ENCODE data around the gene TYW1.
"Not testable (repeated sequence)": the region's sequence is repeated elsewhere in the genome, so short reads cannot be mapped to it uniquely, and the experiment has no call there.

DNA sequence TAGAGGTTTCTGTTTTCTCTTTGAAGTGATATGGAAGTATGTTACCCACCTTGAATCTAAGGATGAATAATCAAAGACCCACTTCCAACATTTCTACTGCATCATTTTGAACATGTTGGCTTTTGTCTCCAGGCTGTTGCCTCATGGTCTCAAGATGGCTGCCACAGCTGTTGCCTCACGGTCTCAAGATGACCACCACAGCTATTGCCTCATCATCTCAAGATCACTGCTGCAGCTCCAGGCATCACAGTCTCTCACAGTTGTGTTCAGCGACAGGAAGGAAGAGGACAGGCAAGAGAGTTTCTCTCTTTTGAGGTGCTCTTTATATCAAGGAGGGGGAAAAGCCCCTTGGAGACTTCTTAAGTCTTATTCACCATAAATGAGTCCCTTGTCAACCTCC lies 267.4 kb downstream of the TYW1 start:
- TF ChIP-seq ZFP30, CSDC2 (CRISPR knock-in tag; IDR thresholded peaks at IDR 0.05): not testable (repeated sequence)

All from SK-N-SH treated with all-trans-retinoic acid at 6 μM for 48 hours (cell line).